Loucy (cell line): ENCODE results near the gene MRTFA.

Experiments
- H2AFZ ChIP-seq: fragments of 200-600 bp; sonication (generic); 2 replicates; pipeline ENCODE4 v1.6.0; 2016; ENCODE audit warnings: antibody characterized with exemption, mild to moderate bottlenecking, low read length, moderate library complexity
- H3F3A ChIP-seq: fragments of 200-600 bp; 2 replicates; pipeline ENCODE4 v1.6.0; 2016; ENCODE audit warnings: antibody characterized with exemption, low read depth, mild to moderate bottlenecking
- H3K27me3 ChIP-seq: fragments of 200-600 bp; sonication (generic); 2 replicates; pipeline ENCODE4 v1.6.1; 2014; ENCODE audit warnings: low read length, mild to moderate bottlenecking; ENCODE audit not compliant: insufficient read depth, poor library complexity, severe bottlenecking
- H3K36me3 ChIP-seq: fragments of 200-600 bp; sonication (generic); 2 replicates; pipeline ENCODE4 v1.6.1; 2016; ENCODE audit warnings: low read length; ENCODE audit not compliant: insufficient read depth
- H3K4me1 ChIP-seq: fragments of 200-600 bp; sonication (generic); 2 replicates; pipeline ENCODE4 v1.5.1; 2014; ENCODE audit warnings: low read length, mild to moderate bottlenecking; ENCODE audit not compliant: insufficient read depth, poor library complexity, severe bottlenecking
- H3K4me2 ChIP-seq: fragments of 200-600 bp; sonication (generic); 2 replicates; pipeline ENCODE4 v1.6.0; 2014; ENCODE audit warnings: antibody characterized with exemption, low read length, low read depth, mild to moderate bottlenecking; ENCODE audit not compliant: poor library complexity, severe bottlenecking
- H3K4me3 ChIP-seq: fragments of 200-600 bp; sonication (generic); 2 replicates; pipeline ENCODE4 v1.5.1; 2014; ENCODE audit warnings: low read length, mild to moderate bottlenecking, mixed read lengths; ENCODE audit not compliant: poor library complexity, severe bottlenecking
- H3K79me2 ChIP-seq: fragments of 200-600 bp; sonication (generic); 2 replicates; pipeline ENCODE4 v1.6.1; 2014; ENCODE audit warnings: low read length; ENCODE audit not compliant: insufficient read depth
- H3K9ac ChIP-seq: fragments of 200-600 bp; sonication (generic); 2 replicates; pipeline ENCODE4 v1.6.0; 2014; ENCODE audit warnings: mild to moderate bottlenecking, low read depth, low read length, moderate library complexity; ENCODE audit not compliant: poor library complexity, severe bottlenecking
- H3K9me2 ChIP-seq: fragments of 200-600 bp; sonication (generic); replicated peaks from 2 replicates; pipeline ENCODE4 v1.6.1; 2016; ENCODE audit warnings: low read depth, low read length, mixed read lengths
- H3K9me3 ChIP-seq: fragments of 200-600 bp; sonication (generic); 2 replicates; pipeline ENCODE4 v1.6.1; 2014; ENCODE audit warnings: mild to moderate bottlenecking, antibody characterized with exemption, low read length, low read depth; ENCODE audit not compliant: insufficient read depth
- H4K20me1 ChIP-seq: fragments of 200-600 bp; sonication (generic); 2 replicates; pipeline ENCODE4 v1.6.0; 2014; ENCODE audit warnings: antibody characterized with exemption, low read length, mild to moderate bottlenecking; ENCODE audit not compliant: insufficient read depth, poor library complexity, severe bottlenecking
- CTCF ChIP-seq: fragments of 200-600 bp; sonication (generic); conservative IDR thresholded peaks from 2 replicates; pipeline ENCODE4 v1.5.1; 2014; ENCODE audit warnings: mild to moderate bottlenecking, antibody characterized with exemption, low read length
- EZH2phosphoT487 ChIP-seq: fragments of 200-600 bp; IDR thresholded peaks from 2 replicates; pipeline ENCODE4 v1.6.1; 2018; ENCODE audit warnings: antibody characterized with exemption, mild to moderate bottlenecking, moderate library complexity, borderline replicate concordance

Gene MRTFA

GRCh38 chr22:40593460-40594273, 42.9 kb downstream of the MRTFA start:
- H3K79me2 ChIP-seq: peaks cover 87% of the 10 kb centered on the region
- H3K36me3 ChIP-seq: peaks cover 5% of the 10 kb centered on the region; the same call in 1 of the 2 replicates
- peaks cover 19% of the 10 kb centered on the region for H3K4me1 ChIP-seq
- H3K9ac ChIP-seq: no peak overlapping the region
- H3K4me2 ChIP-seq: no peak overlapping the region
- TF ChIP-seq EZH2phosphoT487 (no peak), CTCF (no peak)
- H3F3A ChIP-seq: no peaks in the 10 kb centered on the region
- no peak overlapping the region for H3K4me3 ChIP-seq
- H4K20me1 ChIP-seq: peaks cover 11% of the 10 kb centered on the region
- H3K9me2 ChIP-seq: no peaks in the 10 kb centered on the region
- H2AFZ ChIP-seq: no peak overlapping the region
- no peaks in the 10 kb centered on the region for H3K9me3 ChIP-seq
- H3K27me3 ChIP-seq: no peaks in the 10 kb centered on the region

- peaks cover 19% of the 10 kb centered on the region for H3K4me1 ChIP-seq
- no peak overlapping the region for H3K4me3 ChIP-seq
- peaks cover 4% of the 10 kb centered on the region for H4K20me1 ChIP-seq
- no peak overlapping the region for H3K9ac ChIP-seq
- no peaks in the 10 kb centered on the region for H3K9me3 ChIP-seq
- H3K9me2 ChIP-seq: no peaks in the 10 kb centered on the region
- H3F3A ChIP-seq: no peaks in the 10 kb centered on the region
- H3K4me2 ChIP-seq: no peak overlapping the region
- H3K79me2 ChIP-seq: peaks cover 84% of the 10 kb centered on the region
- no peak overlapping the region for H2AFZ ChIP-seq
- TF ChIP-seq CTCF (no peak), EZH2phosphoT487 (no peak)
- peaks cover 5% of the 10 kb centered on the region; the same call in 1 of the 2 replicates for H3K36me3 ChIP-seq
- no peaks in the 10 kb centered on the region for H3K27me3 ChIP-seq
These were observed 44.0 kb downstream of the MRTFA start for GRCh38 chr22:40592352-40593113.

- Histone ChIP-seq H2AFZ (no peak overlapping the region), H3K27me3 (no peaks in the 10 kb centered on the region), H3K4me1 (peaks cover 7% of the 10 kb centered on the region), H3K9me3 (no peaks in the 10 kb centered on the region), H3K4me3 (no peak overlapping the region), H3K9me2 (no peaks in the 10 kb centered on the region), H3K4me2 (no peak overlapping the region), H3K9ac (no peak overlapping the region), H3K36me3 (peaks cover 11% of the 10 kb centered on the region; the same call in 1 of the 2 replicates), H3F3A (no peaks in the 10 kb centered on the region), H4K20me1 (no peaks in the 10 kb centered on the region), H3K79me2 (peaks cover 52% of the 10 kb centered on the region)
- TF ChIP-seq CTCF: no peak
- TF ChIP-seq EZH2phosphoT487: no peak
These were observed 47.8 kb downstream of the MRTFA start for GRCh38 chr22:40588726-40589125.
